A549 (cell line): ENCODE results near the gene RAET1E. TPM values are rescaled to one million over a fixed set of nuclear protein-coding genes. Genes with fewer than 3 reads are reported as not detected.
"Not testable (repeated sequence)": the region's sequence is repeated elsewhere in the genome, so short reads cannot be mapped to it uniquely, and the experiment has no call there.

Source experiments
- ATAC-seq, 2 experiments: fragments of 200-7000 bp in 1 of 2; fragments of >200 bp in 1 of 2; cut with Nextera tagmentation in 1 of 2; cut with Tn5 transposase in 1 of 2; 3 replicates each; pipeline versions ENCODE4 v1.8.0 to v1.9.1; 2018 to 2020; ENCODE audit warnings: mild to moderate bottlenecking in 1 of 2, moderate library complexity in 1 of 2
- CTCF ChIA-PET: fragments of 300-600 bp; sonication (Branson Sonifier 250); formaldehyde crosslinking; extraction: SDS; loops from one replicate; lab custom pipeline; 2021; ENCODE audit warnings: antibody characterized with exemption, inconsistent platforms; lab: Yijun Ruan, JAX
- POLR2A ChIA-PET: fragments of 350-600 bp; formaldehyde crosslinking; extraction: SDS; loops from one replicate; lab custom pipeline; 2021; ENCODE audit warnings: antibody characterized with exemption, inconsistent platforms; lab: Yijun Ruan, JAX
- DNase-seq, 2 experiments: peaks; one replicate each; pipeline versions ENCODE4 v3.0.0 to v3.0.0-alpha.2; 2011 to 2016; ENCODE audit warnings: low read depth in 1 of 2, low spot score in 1 of 2
- FAIRE-seq: peaks from 2 replicates; lab custom pipeline; 2011; peaks lifted over from hg19 to GRCh38; lab: Jason Lieb, UNC
- H3K27ac ChIP-seq, 2 experiments: fragments of >200 bp; sonication (Bioruptor Twin); formaldehyde crosslinking; 3 replicates each; pipeline ENCODE4 v1.5.1; 2016 to 2017
- H3K4me1 ChIP-seq: fragments of >200 bp; sonication (Bioruptor Twin); formaldehyde crosslinking; 3 replicates; pipeline ENCODE4 v1.6.1; 2016
- H3K4me2 ChIP-seq: fragments of >200 bp; sonication (Bioruptor Twin); formaldehyde crosslinking; 3 replicates; pipeline ENCODE4 v1.6.1; 2016
- H3K4me3 ChIP-seq: fragments of >200 bp; sonication (Bioruptor Twin); formaldehyde crosslinking; 3 replicates; pipeline ENCODE4 v1.5.1; 2016
- H3K9me3 ChIP-seq: fragments of >200 bp; sonication (Bioruptor Twin); formaldehyde crosslinking; 3 replicates; pipeline ENCODE4 v1.6.1; 2016
- BCL3 ChIP-seq: fragments of >200 bp; sonication (Bioruptor Twin); formaldehyde crosslinking; IDR thresholded peaks from 3 replicates; pipeline ENCODE4 v1.6.1; 2016
- CBX2 ChIP-seq: fragments of 200-600 bp; sonication (generic); IDR thresholded peaks from 2 replicates; pipeline ENCODE4 v1.6.1; 2016; ENCODE audit warnings: low read depth, mild to moderate bottlenecking, borderline replicate concordance
- CBX8 ChIP-seq: fragments of 200-600 bp; sonication (generic); IDR thresholded peaks from 2 replicates; pipeline ENCODE4 v1.6.1; 2016
- CHD4 ChIP-seq: fragments of 200-600 bp; sonication (generic); IDR thresholded peaks from 2 replicates; pipeline ENCODE4 v1.6.1; 2016; ENCODE audit warnings: antibody characterized with exemption, mild to moderate bottlenecking, borderline replicate concordance
- EHF ChIP-seq: fragments of 250-450 bp; sonication (Bioruptor Pico); IDR thresholded peaks from 2 replicates; pipeline ENCODE4 v1.5.0; 2020; ENCODE audit warnings: mild to moderate bottlenecking
- FOSB ChIP-seq: fragments of 250-450 bp; sonication (Bioruptor Pico); IDR thresholded peaks from 2 replicates; pipeline ENCODE4 v1.5.0; 2020; ENCODE audit warnings: mild to moderate bottlenecking, moderate library complexity
- GATA3 ChIP-seq: IDR thresholded peaks from 2 replicates; pipeline ENCODE4 v1.6.1; 2012; ENCODE audit warnings: borderline replicate concordance
- HOXA7 ChIP-seq: fragments of 250-450 bp; sonication (Bioruptor Pico); IDR thresholded peaks from 2 replicates; pipeline ENCODE4 v1.5.0; 2020; ENCODE audit warnings: mild to moderate bottlenecking, moderate library complexity
- HOXB13 ChIP-seq: fragments of 250-450 bp; sonication (Bioruptor Pico); IDR thresholded peaks from 2 replicates; pipeline ENCODE4 v1.5.0; 2020; ENCODE audit warnings: low read depth, mild to moderate bottlenecking, moderate library complexity
- MAZ ChIP-seq: fragments of 150-350 bp; IDR thresholded peaks from 2 replicates; pipeline ENCODE4 v1.6.1; 2014; ENCODE audit warnings: antibody characterized with exemption, low read depth, low read length, borderline replicate concordance
- MYC ChIP-seq: IDR thresholded peaks from 2 replicates; pipeline ENCODE4 v1.6.1; 2012; ENCODE audit warnings: mild to moderate bottlenecking, inconsistent platforms, low read length, improper control_type of control experiment, borderline replicate concordance
- NFE2L2 ChIP-seq: fragments of 150-350 bp; conservative IDR thresholded peaks from 2 replicates; pipeline ENCODE4 v1.6.1; 2014; ENCODE audit warnings: low read length
- NPAS2 ChIP-seq: fragments of 250-450 bp; sonication (Bioruptor Pico); IDR thresholded peaks from 2 replicates; pipeline ENCODE4 v1.8.0; 2022; ENCODE audit warnings: mild to moderate bottlenecking, moderate library complexity, borderline replicate concordance
- PHF8 ChIP-seq: fragments of 200-600 bp; sonication (generic); IDR thresholded peaks from 2 replicates; pipeline ENCODE4 v1.6.1; 2016; ENCODE audit warnings: low read depth, mild to moderate bottlenecking, antibody characterized with exemption, moderate library complexity, borderline replicate concordance
- POLR2AphosphoS2 ChIP-seq: conservative IDR thresholded peaks from 2 replicates; pipeline ENCODE4 v1.6.1; 2012; ENCODE audit warnings: low read length, improper control_type of control experiment, inconsistent platforms
- ZFP36 ChIP-seq: fragments of 450-650 bp; IDR thresholded peaks from 2 replicates; pipeline ENCODE4 v1.6.1; 2014; ENCODE audit warnings: borderline replicate concordance; ENCODE audit not compliant: partially characterized antibody
- ZNF302 ChIP-seq: fragments of 250-450 bp; sonication (Bioruptor Pico); IDR thresholded peaks from 2 replicates; pipeline ENCODE4 v1.9.0; 2021; ENCODE audit warnings: inconsistent platforms, mild to moderate bottlenecking, moderate library complexity
- ZSCAN20 ChIP-seq: fragments of 250-450 bp; sonication (Bioruptor Pico); IDR thresholded peaks from 2 replicates; pipeline ENCODE4 v1.8.0; 2022; ENCODE audit warnings: mild to moderate bottlenecking, moderate library complexity
- WGBS: methylation state at CpG from one replicate; pipeline ENCODE4 v1.1.6; 2017; ENCODE audit errors: missing lambda C conversion rate; 5-methylcytosine and 5-hydroxymethylcytosine counted together
- polyA plus RNA-seq, 4 experiments: library from polyadenylated mRNA; depleted of rRNA in 3 of 4; stranded (reverse); fragments of >200 nt; fragmentation: RNase III in 1 of 4; extraction: RNeasy Plus Mini Kit Qiagen cat#74134 plus additional on column Dnase treatment in 1 of 4; gene quantifications; 2 replicates in 3 of 4; 3 replicates in 1 of 4; pipeline ENCODE4 v1.2.3, GENCODE V29; 2011 to 2017
- TF ChIP-seq, protein P1 (sequence below): IDR thresholded peaks from 2 replicates; pipeline ENCODE4 v1.6.1; 2012

Gene RAET1E
- polyA plus RNA-seq, 2 of the 4 experiments (the other 2 are of a cell fraction) = 2.8 to 4.5 TPM

GRCh38 chr6:149852881-149853280 lies 45.0 kb downstream of the RAET1E start:
- POLR2A ChIA-PET = no interaction called here
- Histone ChIP-seq H3K27ac (peak overlapping the region; percentile 31 to 91; a peak in 4 of 6 replicates), H3K4me3 (no peak overlapping the region), H3K9me3 (no peaks in the 10 kb centered on the region), H3K4me1 (peaks cover 82% of the 10 kb centered on the region), H3K4me2 (peak overlapping the region; percentile 53)
- CTCF ChIA-PET = interaction anchor here (6.4 kb wide), 1 partner anchor 13 kb away, joined by 45 read pairs; no protein-coding TSS in a partner anchor
- TF ChIP-seq ZFP36 (no peak), NPAS2 (CRISPR knock-in tag) (no peak)
- FAIRE-seq (no peak), ATAC-seq (no peak), DNase-seq (no peak)
- WGBS = 90% methylated on average over 12 of the region's 12 CpGs

- ATAC-seq = no peak
- no peak for FAIRE-seq
- no peaks in the 10 kb centered on the region for H3K9me3 ChIP-seq
- ChIA-PET POLR2A (no interaction called here), CTCF (interaction anchor here (6.4 kb wide), 1 partner anchor 12 kb away, joined by 45 read pairs; no protein-coding TSS in a partner anchor)
- H3K27ac ChIP-seq = peak overlapping the region; percentile 31 to 91; a peak in 4 of 6 replicates
- H3K4me3 ChIP-seq = no peak overlapping the region
- peak overlapping the region; percentile 53 for H3K4me2 ChIP-seq
- TF ChIP-seq POLR2AphosphoS2 (no peak), MAZ (no peak), CBX2 (no peak)
- TF ChIP-seq, protein P1, sequence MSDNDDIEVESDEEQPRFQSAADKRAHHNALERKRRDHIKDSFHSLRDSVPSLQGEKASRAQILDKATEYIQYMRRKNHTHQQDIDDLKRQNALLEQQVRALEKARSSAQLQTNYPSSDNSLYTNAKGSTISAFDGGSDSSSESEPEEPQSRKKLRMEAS = peak; percentile 30; the same call in 1 of the 2 replicates
- no peak for DNase-seq
- 25% methylated on average over 5 of the region's 6 CpGs for WGBS
- H3K4me1 ChIP-seq = peaks cover 81% of the 10 kb centered on the region
Observed at GRCh38 chr6:149852180-149852579, 45.7 kb downstream of the RAET1E start.

- no peak for FAIRE-seq
- peak overlapping the region; percentile 53; the same call in 2 of the 3 replicates for H3K4me2 ChIP-seq
- no peak for TF ChIP-seq PHF8
- TF ChIP-seq ZNF302 (CRISPR knock-in tag) = no peak
- TF ChIP-seq FOSB (CRISPR knock-in tag) = no peak
- TF ChIP-seq HOXA7 = no peak
- TF ChIP-seq EHF (CRISPR knock-in tag) = no peak
- TF ChIP-seq MYC = no peak
- no peak for TF ChIP-seq HOXB13
- no peak for TF ChIP-seq NFE2L2
- TF ChIP-seq CBX8 = no peak
- TF ChIP-seq CHD4 = no peak
- no peak for TF ChIP-seq ZSCAN20 (CRISPR knock-in tag)
- TF ChIP-seq MAZ = no peak
- no peak for TF ChIP-seq BCL3
- no peak for TF ChIP-seq GATA3
- 89% methylated on average over 5 of the region's 5 CpGs for WGBS
- H3K4me3 ChIP-seq = no peak overlapping the region
- ChIA-PET POLR2A (no interaction called here), CTCF (interaction anchor here (0.9 to 6.4 kb wide), 3 partner anchors 12 to 108 kb away, joined by 3 to 45 read pairs (median 6); partner anchors contain the start of gene LRP11)
- H3K4me1 ChIP-seq = peaks cover 81% of the 10 kb centered on the region
- H3K27ac ChIP-seq = peak overlapping the region in 1 of 2 experiments; percentile 91; a peak in 3 of 6 replicates
- no peak for ATAC-seq
- DNase-seq = no peak
- no peaks in the 10 kb centered on the region for H3K9me3 ChIP-seq
Observed at GRCh38 chr6:149851461-149852110, 46.3 kb downstream of the RAET1E start.

DNA sequence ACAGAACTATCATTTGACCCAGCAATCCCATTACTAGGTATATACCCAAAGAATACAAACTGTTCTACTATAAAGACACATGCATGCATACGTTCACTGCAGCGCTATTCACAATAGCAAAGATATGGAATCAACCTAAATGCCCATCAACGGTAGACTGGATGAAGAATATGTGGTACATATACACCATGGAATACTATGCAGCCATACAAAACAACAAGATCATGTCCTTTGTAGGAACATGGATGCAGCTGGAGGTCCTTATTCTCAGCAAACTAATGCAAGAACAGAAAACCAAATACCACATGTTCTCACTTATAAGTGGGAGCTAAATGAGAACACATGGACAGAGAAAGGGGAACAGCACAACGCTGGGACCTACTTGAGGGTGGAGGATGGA lies 49.6 kb downstream of the RAET1E start:
- POLR2A ChIA-PET = interaction anchor here (1.3 kb wide), 1 partner anchor 15 kb away, joined by 8 read pairs; no protein-coding TSS in a partner anchor

More for the DNA sequence above, 49.6 kb downstream of the RAET1E start:
- H3K9me3 ChIP-seq, ATAC-seq, DNase-seq, H3K4me3 ChIP-seq, FAIRE-seq: not testable (repeated sequence)
- 85% methylated on average over 4 of the region's 4 CpGs for WGBS
- CTCF ChIA-PET = interaction anchor here (0.9 to 4.4 kb wide), 3 partner anchors 13 to 20 kb away, joined by 3 to 33 read pairs (median 4); no protein-coding TSS in a partner anchor
- peak overlapping the region; percentile 84 for H3K4me2 ChIP-seq
- peaks cover 88% of the 10 kb centered on the region for H3K4me1 ChIP-seq
- H3K27ac ChIP-seq = peak overlapping the region; percentile 65 to 88

Other genes with a start within 250 kb of the RAET1E start
- gene KATNA1, start 249.4 kb downstream of the RAET1E start, polyA plus RNA-seq (2011; rRNA removed) = 20.4 and 27.0 TPM in 2 replicates
- gene KATNA1, start 249.4 kb downstream of the RAET1E start, polyA plus RNA-seq (2017; fragmentation: RNase III; extraction: RNeasy Plus Mini Kit Qiagen cat#74134 plus additional on column Dnase treatment) = 8.8 to 9.4 TPM (median 9.3 TPM) in 3 replicates
- 18.5 and 19.8 TPM in 2 replicates for gene LATS1, start 180.0 kb downstream of the RAET1E start, polyA plus RNA-seq (2011; rRNA removed)
- 6.1 to 6.6 TPM (median 6.2 TPM) in 3 replicates for gene LATS1, start 180.0 kb downstream of the RAET1E start, polyA plus RNA-seq (2017; fragmentation: RNase III; extraction: RNeasy Plus Mini Kit Qiagen cat#74134 plus additional on column Dnase treatment)
- gene NUP43, start 151.6 kb downstream of the RAET1E start, polyA plus RNA-seq (2011; rRNA removed) = 40.3 and 49.5 TPM in 2 replicates
- 19.2 to 21.3 TPM (median 20.0 TPM) in 3 replicates for gene NUP43, start 151.6 kb downstream of the RAET1E start, polyA plus RNA-seq (2017; fragmentation: RNase III; extraction: RNeasy Plus Mini Kit Qiagen cat#74134 plus additional on column Dnase treatment)
- gene PCMT1, start 148.4 kb downstream of the RAET1E start, polyA plus RNA-seq (2011; rRNA removed) = 89.5 and 99.3 TPM in 2 replicates
- 86.6 to 92.4 TPM (median 91.0 TPM) in 3 replicates for gene PCMT1, start 148.4 kb downstream of the RAET1E start, polyA plus RNA-seq (2017; fragmentation: RNase III; extraction: RNeasy Plus Mini Kit Qiagen cat#74134 plus additional on column Dnase treatment)
- 57.7 and 59.2 TPM in 2 replicates for gene LRP11, start 33.8 kb downstream of the RAET1E start, polyA plus RNA-seq (2011; rRNA removed)
- 37.4 to 53.8 TPM (median 48.9 TPM) in 3 replicates for gene LRP11, start 33.8 kb downstream of the RAET1E start, polyA plus RNA-seq (2017; fragmentation: RNase III; extraction: RNeasy Plus Mini Kit Qiagen cat#74134 plus additional on column Dnase treatment)
- 10.1 and 14.6 TPM in 2 replicates for gene RAET1G, start 25.0 kb upstream of the RAET1E start, polyA plus RNA-seq (2011; rRNA removed)
- gene RAET1G, start 25.0 kb upstream of the RAET1E start, polyA plus RNA-seq (2017; fragmentation: RNase III; extraction: RNeasy Plus Mini Kit Qiagen cat#74134 plus additional on column Dnase treatment) = 15.5 to 29.8 TPM (median 24.4 TPM) in 3 replicates
- 2.7 and 3.2 TPM in 2 replicates for gene ULBP2, start 43.9 kb upstream of the RAET1E start, polyA plus RNA-seq (2011; rRNA removed)
- gene ULBP2, start 43.9 kb upstream of the RAET1E start, polyA plus RNA-seq (2017; fragmentation: RNase III; extraction: RNeasy Plus Mini Kit Qiagen cat#74134 plus additional on column Dnase treatment) = 4.2 to 5.0 TPM (median 4.5 TPM) in 3 replicates
- 5.7 and 6.6 TPM in 2 replicates for gene ULBP1, start 65.8 kb upstream of the RAET1E start, polyA plus RNA-seq (2011; rRNA removed)
- 0.89 to 1.2 TPM (median 1.1 TPM) in 3 replicates for gene ULBP1, start 65.8 kb upstream of the RAET1E start, polyA plus RNA-seq (2017; fragmentation: RNase III; extraction: RNeasy Plus Mini Kit Qiagen cat#74134 plus additional on column Dnase treatment)
- 0.09 TPM in 1 of 2 replicates, not detected in the other for gene RAET1L, start 127.4 kb upstream of the RAET1E start, polyA plus RNA-seq (2011; rRNA removed)
- 0.18 to 0.22 TPM in 2 of 3 replicates, not detected in the other for gene RAET1L, start 127.4 kb upstream of the RAET1E start, polyA plus RNA-seq (2017; fragmentation: RNase III; extraction: RNeasy Plus Mini Kit Qiagen cat#74134 plus additional on column Dnase treatment)
- gene ULBP3, start 171.0 kb upstream of the RAET1E start, polyA plus RNA-seq (2011; rRNA removed) = 3.4 and 3.9 TPM in 2 replicates
- gene ULBP3, start 171.0 kb upstream of the RAET1E start, polyA plus RNA-seq (2017; fragmentation: RNase III; extraction: RNeasy Plus Mini Kit Qiagen cat#74134 plus additional on column Dnase treatment) = 2.0 to 2.7 TPM (median 2.1 TPM) in 3 replicates
- gene PPP1R14C, start 244.9 kb upstream of the RAET1E start, polyA plus RNA-seq (2011; rRNA removed) = 0.29 and 0.34 TPM in 2 replicates
- gene PPP1R14C, start 244.9 kb upstream of the RAET1E start, polyA plus RNA-seq (2017; fragmentation: RNase III; extraction: RNeasy Plus Mini Kit Qiagen cat#74134 plus additional on column Dnase treatment) = 0.31 to 0.46 TPM (median 0.43 TPM) in 3 replicates